HG03066 (cell line): ENCODE results near the gene CHPF2.

Experiments
- ATAC-seq: cut with Tn5 transposase; IDR thresholded peaks from one replicate; pipeline ENCODE4 v1.9.1; 2021; ENCODE audit warnings: low read depth; ENCODE audit not compliant: unreplicated experiment

CHPF2 gene

GRCh38 chr7:151256410-151257045 lies 24.2 kb downstream of the CHPF2 start:
- no peak for ATAC-seq

- no peak for ATAC-seq
These were observed 25.7 kb downstream of the CHPF2 start for GRCh38 chr7:151257990-151258389.

- ATAC-seq: no peak
These were observed 28.2 kb downstream of the CHPF2 start for GRCh38 chr7:151260471-151260870.

DNA sequence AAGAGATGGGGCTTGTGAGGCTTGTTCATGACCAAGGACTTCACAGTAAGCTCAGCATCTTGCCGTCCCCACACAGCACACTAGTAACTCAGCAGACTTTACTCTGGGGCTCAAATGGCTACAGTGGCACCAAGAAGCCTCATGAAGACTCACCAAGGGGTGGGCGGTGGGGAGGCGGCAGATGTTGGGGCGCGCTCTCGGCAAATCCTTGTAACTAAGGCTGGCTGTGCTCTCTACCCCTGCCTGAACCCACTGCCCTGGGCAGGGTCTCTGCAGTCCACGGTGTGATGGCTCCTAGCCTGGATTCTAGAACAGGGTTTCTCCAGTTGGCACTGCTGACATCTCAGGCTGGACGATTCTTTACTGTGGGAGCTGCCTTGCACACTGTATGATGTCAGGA lies 28.6 kb downstream of the CHPF2 start:
- no peak for ATAC-seq

DNA sequence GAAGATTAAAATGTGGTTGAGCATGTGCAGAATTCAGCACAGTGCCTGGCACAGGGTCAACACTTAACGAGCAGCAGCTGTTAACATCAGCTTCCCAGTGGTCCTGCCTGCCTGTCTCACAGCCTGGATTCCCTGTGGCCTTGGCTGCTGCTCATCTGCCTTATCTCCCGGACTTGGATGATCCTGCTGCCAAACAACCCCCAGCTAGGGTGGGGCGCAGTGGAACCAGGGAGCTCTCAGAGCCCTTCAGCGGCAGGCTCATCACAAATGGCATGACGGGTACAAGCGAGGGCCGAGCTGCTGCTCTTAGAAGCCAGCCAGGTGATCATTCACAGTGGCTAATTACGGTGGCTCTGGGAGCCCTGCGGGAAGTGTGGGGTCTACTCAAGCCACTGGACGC lies 29.2 kb downstream of the CHPF2 start:
- ATAC-seq: no peak

GRCh38 chr7:151264615-151265014 lies 32.3 kb downstream of the CHPF2 start:
- ATAC-seq: no peak

- no peak for ATAC-seq
These were observed 33.2 kb downstream of the CHPF2 start for GRCh38 chr7:151265351-151265931.

GRCh38 chr7:151269511-151269910 lies 37.2 kb downstream of the CHPF2 start:
- ATAC-seq: no peak

DNA sequence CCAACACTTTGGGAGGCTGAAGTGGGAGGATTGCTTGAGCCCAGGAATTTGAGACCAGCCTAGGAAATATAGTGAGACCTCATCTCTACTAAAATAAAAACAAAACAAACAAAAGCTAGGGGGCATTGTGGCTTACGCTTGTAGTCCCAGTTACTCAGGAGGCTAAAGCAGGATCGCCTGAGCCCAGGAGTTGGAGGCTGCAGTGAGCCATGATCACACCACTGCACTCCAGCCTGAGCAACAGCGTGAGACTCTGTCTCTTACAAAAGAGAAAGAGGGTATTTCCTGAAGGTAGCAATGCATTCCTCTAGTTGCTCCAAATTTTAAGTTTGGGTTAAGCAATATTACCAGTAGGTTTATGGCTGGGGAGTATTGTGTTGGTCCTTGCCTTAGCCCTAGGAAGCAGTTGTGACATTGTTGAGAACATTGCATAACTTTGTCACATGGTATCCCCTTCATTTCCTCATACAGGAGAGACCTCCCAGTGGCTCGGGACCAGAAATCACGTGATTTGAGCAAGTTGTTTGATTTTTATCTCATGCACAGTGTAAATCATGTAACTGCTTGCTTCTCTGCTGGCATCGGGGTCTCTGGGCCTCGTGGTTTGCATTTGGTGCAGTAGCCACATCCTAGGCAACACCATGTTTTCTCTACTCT lies 39.5 kb downstream of the CHPF2 start:
- ATAC-seq: no peak

DNA sequence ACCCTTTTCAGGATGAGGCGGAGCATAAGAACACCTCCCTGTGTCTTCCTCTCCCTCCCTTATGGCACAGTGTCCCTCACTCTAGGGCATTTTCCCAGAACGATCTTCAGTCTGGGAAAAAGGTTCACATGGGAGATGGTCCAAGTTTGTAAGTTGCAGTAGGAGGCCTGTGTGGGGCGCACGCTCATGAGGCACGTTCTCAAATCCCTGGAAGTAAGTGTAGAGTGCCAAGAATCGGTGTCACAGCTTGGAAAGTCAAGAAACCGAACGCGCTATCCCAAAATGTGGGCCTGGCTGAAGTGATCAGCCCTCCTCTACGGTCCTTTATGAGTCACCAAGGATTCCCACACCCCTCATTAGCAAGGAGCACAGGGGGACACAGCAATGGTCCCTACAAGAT lies 40.1 kb downstream of the CHPF2 start:
- no peak for ATAC-seq

DNA sequence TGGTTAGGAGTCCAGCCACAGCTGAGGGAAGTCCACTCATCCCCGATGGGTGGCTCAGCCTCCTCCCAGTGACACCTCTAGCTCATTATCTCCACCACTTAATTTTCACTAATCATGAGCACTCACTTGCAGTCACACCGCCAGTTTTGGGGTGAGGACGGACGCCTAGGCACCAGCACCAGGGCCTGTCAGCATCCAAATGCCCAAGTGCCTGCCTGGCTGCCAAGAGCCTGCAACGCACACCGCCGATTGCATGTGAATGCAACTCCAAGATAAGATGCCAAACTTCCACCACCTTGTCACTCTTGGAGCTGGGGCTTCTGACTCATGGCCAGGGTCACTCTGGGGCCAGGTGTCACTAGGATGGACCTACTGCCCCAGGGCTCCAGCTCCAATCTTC lies 40.6 kb downstream of the CHPF2 start:
- no peak for ATAC-seq

DNA sequence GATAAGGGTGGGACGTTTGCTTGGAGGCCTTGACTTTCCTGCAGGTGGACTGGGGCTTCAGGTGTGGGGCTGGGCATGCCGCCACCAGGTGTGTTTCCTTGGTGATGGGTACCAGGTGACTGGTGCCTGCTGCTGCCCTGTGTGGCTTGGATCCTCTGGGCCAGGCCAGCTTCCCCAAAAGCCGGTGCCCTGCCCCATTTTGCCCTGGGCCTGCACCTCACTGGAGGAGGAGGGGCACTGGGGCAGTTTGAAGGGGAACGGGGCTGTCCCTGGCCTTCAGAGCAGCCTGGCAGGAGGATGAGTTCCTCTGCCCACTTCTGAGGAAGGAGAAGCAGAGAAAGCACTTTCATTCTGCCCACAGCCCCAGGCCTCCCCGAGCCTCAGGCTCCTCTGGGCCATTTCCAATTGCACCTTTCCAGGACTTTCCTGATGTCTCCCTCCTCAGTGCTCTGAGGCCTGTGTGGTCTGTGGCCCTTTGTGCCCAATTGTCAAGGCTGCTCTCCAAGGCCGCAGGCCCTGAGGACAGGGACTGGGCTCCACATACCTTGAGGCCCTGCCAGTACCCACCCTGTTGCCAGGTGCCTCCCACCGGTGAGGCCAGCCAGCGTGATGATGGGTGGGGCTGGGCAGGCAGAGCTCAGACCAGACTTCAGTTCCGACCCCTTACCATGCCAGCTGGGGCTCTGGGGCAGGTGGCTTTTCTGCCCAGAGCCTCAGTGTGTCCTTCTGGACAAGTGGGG lies 41.5 kb downstream of the CHPF2 start:
- no peak for ATAC-seq

- ATAC-seq: no peak
These were observed 42.1 kb downstream of the CHPF2 start for GRCh38 chr7:151274396-151274795.

GRCh38 chr7:151274936-151275812 lies 42.9 kb downstream of the CHPF2 start:
- no peak for ATAC-seq

DNA sequence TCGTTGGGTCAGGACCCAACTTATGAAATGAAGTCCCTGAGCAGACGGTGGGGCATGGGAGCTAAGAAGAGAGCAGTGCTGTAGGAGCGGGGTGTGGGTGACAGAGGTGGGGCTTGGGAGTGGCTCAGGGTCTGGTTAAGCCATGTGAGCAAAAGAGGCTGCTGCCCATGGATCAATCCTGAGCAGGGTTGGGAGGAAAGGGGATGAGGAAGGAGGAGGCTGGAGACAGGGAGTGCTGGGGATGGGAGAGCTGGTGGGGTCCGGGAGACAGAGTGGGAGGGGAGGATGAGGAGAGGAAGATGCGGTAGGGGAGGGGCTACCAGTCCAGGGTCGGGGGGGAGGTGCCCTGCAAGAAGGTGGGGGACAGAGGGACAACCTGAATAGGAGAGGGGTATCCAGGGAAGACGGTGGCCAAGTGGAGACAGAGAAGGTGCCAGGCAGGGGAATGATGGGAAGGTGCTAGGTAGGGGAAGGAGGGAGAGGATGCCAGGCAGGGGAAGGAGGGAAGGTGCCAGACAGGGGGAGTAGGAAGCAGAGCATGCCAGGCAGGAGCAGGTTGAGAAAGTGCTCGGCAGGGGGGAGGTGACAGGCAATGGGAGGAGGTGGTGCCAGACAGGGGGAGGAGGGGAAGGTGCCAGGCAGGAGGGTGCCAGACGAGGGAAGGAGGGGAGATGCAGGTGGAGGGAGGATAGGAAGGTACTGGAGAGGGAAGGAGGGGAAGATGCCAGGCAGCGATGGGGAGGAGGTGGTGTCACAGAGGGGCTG lies 43.7 kb downstream of the CHPF2 start:
- no peak for ATAC-seq

- no peak for ATAC-seq
These were observed 44.6 kb downstream of the CHPF2 start for GRCh38 chr7:151276666-151277590.

GRCh38 chr7:151277631-151278030 lies 45.3 kb downstream of the CHPF2 start:
- no peak for ATAC-seq

GRCh38 chr7:151278949-151279348 lies 46.7 kb downstream of the CHPF2 start:
- no peak for ATAC-seq

DNA sequence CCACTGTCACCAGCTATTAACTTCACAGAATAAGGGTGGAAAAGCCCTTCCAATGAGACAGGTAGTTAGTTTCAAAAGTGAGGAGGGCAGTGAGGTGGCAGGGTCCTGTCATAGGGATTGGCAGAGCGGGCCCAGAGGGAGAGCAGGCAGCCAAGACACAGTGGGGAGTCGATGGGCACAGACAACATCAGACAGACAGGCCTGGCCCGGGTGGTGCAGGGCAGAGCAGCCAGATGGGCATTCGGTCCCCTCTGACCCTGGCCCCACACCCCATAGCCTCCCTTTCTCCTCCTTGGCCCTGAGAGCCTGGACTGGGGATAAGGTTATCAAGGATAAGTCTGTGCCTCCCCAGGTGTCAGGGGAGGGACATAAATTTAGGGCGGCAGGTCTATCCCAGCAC lies 47.6 kb downstream of the CHPF2 start:
- no peak for ATAC-seq
